Measurements from ENCODE around the gene UVSSA.

The UVSSA gene

GRCh38 chr4:1325681-1326635 lies 21.1 kb upstream of the UVSSA start:
- no peak for DNase-seq (ENCODE audit: low read depth)
- no peak overlapping the region for H3K4me3 ChIP-seq (ENCODE audit: low read length)
- TF ChIP-seq, protein P1, sequence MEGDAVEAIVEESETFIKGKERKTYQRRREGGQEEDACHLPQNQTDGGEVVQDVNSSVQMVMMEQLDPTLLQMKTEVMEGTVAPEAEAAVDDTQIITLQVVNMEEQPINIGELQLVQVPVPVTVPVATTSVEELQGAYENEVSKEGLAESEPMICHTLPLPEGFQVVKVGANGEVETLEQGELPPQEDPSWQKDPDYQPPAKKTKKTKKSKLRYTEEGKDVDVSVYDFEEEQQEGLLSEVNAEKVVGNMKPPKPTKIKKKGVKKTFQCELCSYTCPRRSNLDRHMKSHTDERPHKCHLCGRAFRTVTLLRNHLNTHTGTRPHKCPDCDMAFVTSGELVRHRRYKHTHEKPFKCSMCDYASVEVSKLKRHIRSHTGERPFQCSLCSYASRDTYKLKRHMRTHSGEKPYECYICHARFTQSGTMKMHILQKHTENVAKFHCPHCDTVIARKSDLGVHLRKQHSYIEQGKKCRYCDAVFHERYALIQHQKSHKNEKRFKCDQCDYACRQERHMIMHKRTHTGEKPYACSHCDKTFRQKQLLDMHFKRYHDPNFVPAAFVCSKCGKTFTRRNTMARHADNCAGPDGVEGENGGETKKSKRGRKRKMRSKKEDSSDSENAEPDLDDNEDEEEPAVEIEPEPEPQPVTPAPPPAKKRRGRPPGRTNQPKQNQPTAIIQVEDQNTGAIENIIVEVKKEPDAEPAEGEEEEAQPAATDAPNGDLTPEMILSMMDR (conservative IDR thresholded peaks at IDR 0.05; ENCODE audit: low read depth, low read length) = no peak

DNA sequence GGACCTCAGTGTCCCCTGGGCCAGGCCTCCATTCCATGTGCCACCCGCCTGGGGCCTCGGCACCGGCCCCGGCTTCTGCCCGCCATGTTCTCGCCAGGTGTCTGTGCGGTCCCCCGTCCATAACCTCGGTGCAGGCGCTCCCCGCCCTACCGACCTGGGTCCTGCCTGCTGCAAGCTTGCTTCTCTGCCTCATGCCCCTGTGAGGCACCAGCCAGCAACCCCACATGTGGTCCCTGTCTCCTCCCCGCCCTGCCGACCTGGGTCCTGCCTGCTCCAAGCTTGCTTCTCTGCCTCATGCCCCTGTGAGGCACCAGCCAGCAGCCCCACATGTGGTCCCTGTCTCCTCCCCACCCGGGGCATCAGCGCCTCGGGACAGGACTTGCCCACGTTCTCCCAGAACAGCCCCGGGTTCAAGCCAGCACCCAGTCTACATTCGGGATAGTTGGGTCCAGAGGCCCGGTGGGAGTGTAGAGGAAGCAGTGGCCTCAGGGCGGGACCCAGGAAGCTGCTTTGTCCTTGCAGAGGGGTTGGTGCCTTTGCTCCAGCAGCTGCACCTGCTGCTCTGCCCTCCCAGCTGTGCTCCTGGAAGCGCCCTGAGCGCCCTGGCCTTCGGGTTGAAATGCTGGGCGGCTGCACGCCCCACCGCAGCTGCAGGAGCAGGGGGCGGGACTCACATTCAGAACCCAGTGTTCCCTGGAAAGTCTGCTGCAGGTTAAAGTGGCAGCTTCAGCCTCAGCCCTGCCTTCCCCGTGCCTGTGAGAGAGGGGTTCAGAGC lies 20.1 kb upstream of the UVSSA start:
- TF ChIP-seq, protein P1 (conservative IDR thresholded peaks at IDR 0.05; ENCODE audit: low read depth, low read length) = no peak
- no peak overlapping the region for H3K4me3 ChIP-seq (ENCODE audit: low read length)
- DNase-seq (ENCODE audit: low read depth) = no peak

DNA sequence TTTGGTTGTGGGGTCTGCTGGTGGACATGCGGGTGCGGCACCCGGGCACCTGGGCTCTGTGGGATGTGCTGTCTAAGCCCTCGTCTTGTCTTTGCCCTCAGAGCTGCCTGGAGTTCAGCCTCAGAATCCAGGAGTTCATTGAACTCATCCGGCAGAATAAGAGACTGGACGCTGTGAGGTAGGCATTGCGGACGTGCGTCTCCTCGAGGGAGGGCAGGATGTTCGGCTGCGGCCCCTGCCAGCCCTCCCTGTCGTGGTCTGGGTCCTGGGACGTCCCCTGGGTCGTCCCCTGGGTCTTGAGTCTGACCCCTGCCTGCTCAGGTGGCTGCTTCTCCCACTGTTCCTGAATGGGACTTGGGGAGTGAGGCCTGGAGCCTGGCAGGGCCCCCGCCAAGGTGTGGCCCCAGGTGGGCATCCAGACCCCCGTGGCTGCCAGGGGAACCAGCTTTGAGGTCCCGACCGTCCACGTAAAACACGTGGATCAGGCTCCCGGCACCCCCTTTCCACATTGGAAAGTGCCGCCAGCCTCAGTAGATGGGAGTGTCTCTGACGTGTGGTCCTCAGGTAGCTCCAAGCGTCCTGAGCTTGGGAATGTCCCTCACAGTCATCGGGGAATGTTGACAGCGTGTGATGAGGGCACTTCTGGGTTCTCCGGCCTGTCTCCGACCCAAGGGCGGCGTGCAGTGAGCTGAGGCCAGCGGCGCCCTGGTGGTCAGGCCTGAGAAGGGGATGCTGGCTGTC lies 19.3 kb upstream of the UVSSA start:
- H3K4me3 ChIP-seq (ENCODE audit: low read length) = no peak overlapping the region

DNA sequence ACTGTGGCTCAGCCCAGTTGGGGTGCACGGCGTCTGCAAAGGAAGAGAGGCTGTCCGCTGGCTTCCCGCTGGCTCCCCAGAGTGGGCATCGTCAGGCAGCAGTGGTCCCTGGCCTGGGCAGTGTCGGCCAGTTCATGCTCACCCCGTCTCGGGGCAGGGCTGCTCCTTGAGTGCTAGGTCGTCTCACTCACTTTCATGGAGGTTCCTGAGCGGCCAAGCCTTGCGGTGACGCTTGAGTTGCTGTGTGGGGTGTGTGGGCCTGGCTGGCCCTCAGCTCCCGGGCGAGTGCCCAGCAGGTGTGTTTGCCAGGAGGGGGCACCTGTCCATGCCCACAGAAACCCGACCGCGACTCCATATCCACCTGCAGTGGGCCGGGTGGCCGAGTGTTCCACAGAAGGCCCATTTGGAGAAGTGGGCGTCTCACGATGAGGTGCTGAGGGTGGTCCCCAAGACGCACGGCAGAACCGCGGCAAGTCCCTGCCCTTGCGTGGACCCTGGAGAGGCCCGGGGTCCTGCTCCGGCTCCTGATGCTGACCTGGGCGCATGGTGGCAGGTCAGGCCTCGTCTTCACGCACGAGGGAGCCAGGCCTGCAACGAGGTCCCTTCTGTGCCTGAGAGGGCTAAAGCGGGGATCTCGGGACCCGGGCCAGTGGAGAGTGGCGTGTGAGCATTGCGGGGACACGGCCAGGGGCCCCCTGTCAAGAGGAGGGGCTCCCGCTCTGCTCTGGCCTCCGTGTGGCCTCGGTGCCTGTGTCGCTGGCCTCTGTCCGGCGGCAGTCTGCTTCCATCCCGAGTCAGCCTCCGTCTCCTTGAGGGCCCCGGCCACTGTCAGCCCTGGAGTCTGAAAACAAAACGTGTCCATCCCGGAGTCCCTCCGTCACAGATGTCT lies 18.5 kb upstream of the UVSSA start:
- TF ChIP-seq, protein P1 (conservative IDR thresholded peaks at IDR 0.05; ENCODE audit: low read depth, low read length) = no peak
- no peak overlapping the region for H3K4me3 ChIP-seq (ENCODE audit: low read length)
- DNase-seq (ENCODE audit: low read depth) = no peak

More for the DNA sequence above, 19.3 kb upstream of the UVSSA start:
- TF ChIP-seq, protein P1 (conservative IDR thresholded peaks at IDR 0.05; ENCODE audit: low read depth, low read length) = no peak
- no peak for DNase-seq (ENCODE audit: low read depth)

DNA sequence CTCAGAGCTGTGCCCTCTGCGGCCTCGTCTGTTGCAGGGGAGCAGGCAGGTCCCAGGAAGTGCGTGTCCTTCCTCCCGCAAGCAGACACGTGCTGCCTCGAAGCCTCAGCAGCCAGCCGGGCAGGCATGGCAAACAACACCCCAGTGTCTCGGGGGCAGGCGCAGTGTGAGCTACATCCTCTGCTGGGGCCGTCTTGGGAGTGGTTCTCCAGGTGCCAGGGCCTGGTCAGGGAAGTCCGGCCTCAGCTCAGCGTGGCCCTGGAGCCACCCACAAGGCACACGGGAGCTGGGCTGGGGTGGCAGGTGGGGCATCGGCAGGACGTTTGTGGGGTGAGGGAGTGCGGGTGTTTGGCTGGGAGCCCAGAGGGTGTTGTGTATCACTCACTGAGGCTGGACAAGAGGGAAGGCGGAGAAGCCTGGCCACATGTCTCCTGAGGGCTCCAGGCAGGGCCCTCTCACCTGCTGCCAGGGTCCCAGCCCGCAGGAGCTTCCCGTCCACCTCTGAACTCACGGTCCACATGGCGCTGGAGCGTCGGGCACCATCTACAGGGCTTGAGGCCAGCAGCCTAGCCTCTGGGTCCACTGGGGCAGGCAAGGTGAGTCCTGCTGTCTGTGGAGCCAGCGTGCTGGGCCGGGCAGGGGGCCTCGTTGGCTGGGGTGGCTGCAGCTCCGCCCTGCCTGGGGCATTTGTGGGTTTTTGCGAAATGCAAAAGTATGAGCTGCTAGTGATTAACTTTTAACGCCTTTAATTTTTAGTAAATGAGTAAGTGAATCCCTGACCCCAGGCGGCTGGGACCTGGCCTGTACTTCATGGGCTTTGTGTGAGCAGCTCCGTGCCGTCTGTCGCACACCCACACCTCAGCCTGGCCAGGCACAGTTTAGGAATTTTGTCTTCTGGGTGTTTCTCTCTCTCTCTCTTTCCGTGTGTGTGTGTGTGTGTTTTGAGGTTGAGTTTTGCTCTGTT lies 17.3 kb upstream of the UVSSA start:
- TF ChIP-seq, protein P1 (conservative IDR thresholded peaks at IDR 0.05; ENCODE audit: low read depth, low read length) = no peak
- no peak for DNase-seq (ENCODE audit: low read depth)
- no peak overlapping the region for H3K4me3 ChIP-seq (ENCODE audit: low read length)

Measured in retinal pigment epithelial cell (primary cell).